Stimulated activated CD8-positive, alpha-beta memory T cell treated with anti-CD3 and anti-CD28 coated beads, Interleukin-7, amount 100 ng/mL, for 1 hour (primary cell): ENCODE results near the gene CDH23.
"Not testable (repeated sequence)": the region's sequence is repeated elsewhere in the genome, so short reads cannot be mapped to it uniquely, and the experiment has no call there.

Source experiments
- DNase-seq, 2 donors: peaks; one replicate each; pipeline ENCODE4 v3.0.0-alpha.2; 2020; ENCODE audit warnings: low read depth in 2 of 2

CDH23 gene

GRCh38 chr10:71396711-71397295, at the start of gene CDH23:
TSS of gene CDH23 (plus strand) at chr10:71396920. CDS start at chr10:71439832, 42,912 bp downstream.
- DNase-seq: no peak

GRCh38 chr10:71347587-71348395, 48.9 kb upstream of the CDH23 start:
- no peak for DNase-seq

GRCh38 chr10:71348850-71349249, 47.9 kb upstream of the CDH23 start:
- DNase-seq: no peak

GRCh38 chr10:71349406-71349805, 47.3 kb upstream of the CDH23 start:
- no peak for DNase-seq

GRCh38 chr10:71351087-71351486, 45.6 kb upstream of the CDH23 start:
- no peak for DNase-seq

- no peak for DNase-seq
Observed at GRCh38 chr10:71351628-71352319, 44.9 kb upstream of the CDH23 start.

GRCh38 chr10:71353639-71354038, 43.1 kb upstream of the CDH23 start:
- no peak for DNase-seq

- no peak for DNase-seq
Observed at GRCh38 chr10:71354776-71355175, 41.9 kb upstream of the CDH23 start.

GRCh38 chr10:71355886-71356285, 40.8 kb upstream of the CDH23 start:
- no peak for DNase-seq

- DNase-seq: no peak
Observed at GRCh38 chr10:71357792-71358265, 38.9 kb upstream of the CDH23 start.

GRCh38 chr10:71358277-71358676, 38.4 kb upstream of the CDH23 start:
- DNase-seq: no peak

- not testable (repeated sequence) for DNase-seq
Observed at GRCh38 chr10:71358906-71359305, 37.8 kb upstream of the CDH23 start.

GRCh38 chr10:71359364-71360046, 37.2 kb upstream of the CDH23 start:
- DNase-seq: no peak

- no peak for DNase-seq
Observed at GRCh38 chr10:71360735-71361134, 36.0 kb upstream of the CDH23 start.

GRCh38 chr10:71361581-71361980, 35.1 kb upstream of the CDH23 start:
- DNase-seq: no peak

- DNase-seq: no peak
Observed at GRCh38 chr10:71362141-71362540, 34.6 kb upstream of the CDH23 start.

- no peak for DNase-seq
Observed at GRCh38 chr10:71363936-71364335, 32.8 kb upstream of the CDH23 start.

GRCh38 chr10:71365366-71365765, 31.4 kb upstream of the CDH23 start:
- DNase-seq: no peak

- no peak for DNase-seq
Observed at GRCh38 chr10:71366690-71367089, 30.0 kb upstream of the CDH23 start.

GRCh38 chr10:71367271-71367670, 29.4 kb upstream of the CDH23 start:
- DNase-seq: no peak

- DNase-seq: no peak
Observed at GRCh38 chr10:71368176-71368575, 28.5 kb upstream of the CDH23 start.

GRCh38 chr10:71368643-71369042, 28.1 kb upstream of the CDH23 start:
- DNase-seq: no peak
